ACC112 (cell line): ENCODE data around the gene TBRG4.
"Not testable (repeated sequence)": the region's sequence is repeated elsewhere in the genome, so short reads cannot be mapped to it uniquely, and the experiment has no call there.

ENCODE experiments used
- H2AFZ ChIP-seq: fragments of 200-600 bp; sonication (generic); one replicate; pipeline ENCODE4 v1.6.0; 2017; ENCODE audit warnings: antibody characterized with exemption, low read length; ENCODE audit not compliant: unreplicated experiment
- H3K27ac ChIP-seq: fragments of 200-600 bp; sonication (generic); 2 replicates; pipeline ENCODE4 v1.5.1; 2014; ENCODE audit warnings: low read depth, mild to moderate bottlenecking, antibody characterized with exemption, low read length, moderate library complexity
- H3K27me3 ChIP-seq: fragments of 200-600 bp; sonication (generic); 2 replicates; pipeline ENCODE4 v1.6.1; 2014; ENCODE audit warnings: mild to moderate bottlenecking, antibody characterized with exemption, low read length, moderate library complexity, mixed read lengths; ENCODE audit not compliant: insufficient read depth
- H3K36me3 ChIP-seq: fragments of 200-600 bp; sonication (generic); 2 replicates; pipeline ENCODE4 v1.6.1; 2016; ENCODE audit warnings: mild to moderate bottlenecking, antibody characterized with exemption, low read length, moderate library complexity, mixed read lengths; ENCODE audit not compliant: insufficient read depth
- H3K4me1 ChIP-seq: fragments of 200-600 bp; sonication (generic); one replicate; pipeline ENCODE4 v1.6.1; 2016; ENCODE audit warnings: low read length, mixed read lengths; ENCODE audit not compliant: insufficient read depth, unreplicated experiment, control insufficient read depth
- H3K4me3 ChIP-seq: fragments of 200-600 bp; sonication (generic); 2 replicates; pipeline ENCODE4 v1.5.1; 2014; ENCODE audit warnings: mild to moderate bottlenecking, low read depth, low read length
- H3K79me2 ChIP-seq: fragments of 200-600 bp; sonication (generic); one replicate; pipeline ENCODE4 v1.6.0; 2016; ENCODE audit warnings: low read length; ENCODE audit not compliant: control insufficient read depth, unreplicated experiment, insufficient read depth

TBRG4 gene

DNA sequence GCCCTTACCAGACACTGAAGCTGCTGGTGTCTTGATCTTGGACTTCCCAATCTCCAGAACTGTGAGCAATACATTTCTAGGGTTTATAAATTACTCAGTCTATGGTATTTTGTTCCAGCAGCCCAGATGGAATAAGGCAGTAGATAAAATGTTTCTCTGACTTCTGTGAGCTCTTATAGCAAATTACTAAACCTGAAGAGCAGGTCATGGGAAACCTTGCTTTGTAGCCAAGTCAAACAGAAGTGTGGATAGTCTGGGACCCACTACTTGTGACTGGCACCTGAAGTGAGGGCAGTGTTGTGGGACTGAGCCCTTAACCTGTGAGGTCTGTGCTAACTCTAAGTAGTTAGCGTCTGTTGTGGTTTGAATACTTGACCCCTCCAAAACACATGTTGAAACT lies 4.6 kb upstream of the TBRG4 start:
- Histone ChIP-seq H3K4me3 (no peak overlapping the region), H3K4me1 (no peaks in the 10 kb centered on the region), H3K27ac (no peak overlapping the region), H3K36me3 (no peaks in the 10 kb centered on the region), H3K79me2 (peaks cover 5% of the 10 kb centered on the region), H3K27me3 (peaks cover 27% of the 10 kb centered on the region), H2AFZ (no peak overlapping the region)

DNA sequence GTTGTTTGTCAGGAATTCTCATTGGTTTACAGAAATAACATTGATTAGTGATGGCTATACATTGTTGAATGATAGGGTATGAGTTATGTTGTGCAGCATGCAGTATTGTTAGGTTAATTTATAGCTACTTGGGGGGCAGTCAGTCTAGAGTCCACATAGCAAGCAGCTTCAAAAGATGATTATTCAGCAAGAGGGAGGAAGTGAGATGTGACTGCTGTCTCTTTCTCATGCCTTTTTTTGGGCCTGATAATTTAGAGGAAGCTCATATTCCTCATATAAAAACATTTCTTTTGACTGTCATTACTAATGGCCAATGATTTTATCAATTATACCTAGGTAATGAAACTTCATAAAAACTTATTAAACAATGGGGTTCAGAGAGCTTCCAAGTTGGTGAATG lies 3.4 kb upstream of the TBRG4 start:
- Histone ChIP-seq H3K27ac (no peak overlapping the region), H3K79me2 (peaks cover 16% of the 10 kb centered on the region), H3K4me1 (peaks cover 4% of the 10 kb centered on the region), H3K4me3 (no peak overlapping the region), H3K36me3 (no peaks in the 10 kb centered on the region), H2AFZ (no peak overlapping the region), H3K27me3 (peaks cover 27% of the 10 kb centered on the region)

DNA sequence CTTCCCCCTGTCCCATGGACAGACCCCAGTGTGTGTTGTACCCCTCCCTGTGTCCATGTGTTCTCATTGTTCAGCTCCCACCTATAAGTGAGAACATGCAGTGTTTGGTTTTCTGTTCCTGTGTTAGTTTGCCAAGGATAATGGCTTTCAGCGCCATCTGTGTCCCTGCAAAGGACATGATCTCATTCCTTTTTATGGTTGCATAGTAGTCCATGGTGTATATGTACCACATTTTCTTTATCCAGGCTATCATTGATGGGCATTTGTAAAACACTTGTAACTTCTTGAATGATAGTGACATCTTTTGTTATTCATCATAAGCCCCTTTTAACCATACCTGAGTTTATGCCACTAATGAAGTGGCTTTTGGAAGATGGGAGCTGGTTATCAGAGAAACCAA lies 2.8 kb upstream of the TBRG4 start:
- not testable (repeated sequence) for H3K4me3 ChIP-seq, H3K27ac ChIP-seq, H3K4me1 ChIP-seq, H2AFZ ChIP-seq, H3K36me3 ChIP-seq
- H3K27me3 ChIP-seq: peaks cover 27% of the 10 kb centered on the region
- peaks cover 21% of the 10 kb centered on the region for H3K79me2 ChIP-seq

DNA sequence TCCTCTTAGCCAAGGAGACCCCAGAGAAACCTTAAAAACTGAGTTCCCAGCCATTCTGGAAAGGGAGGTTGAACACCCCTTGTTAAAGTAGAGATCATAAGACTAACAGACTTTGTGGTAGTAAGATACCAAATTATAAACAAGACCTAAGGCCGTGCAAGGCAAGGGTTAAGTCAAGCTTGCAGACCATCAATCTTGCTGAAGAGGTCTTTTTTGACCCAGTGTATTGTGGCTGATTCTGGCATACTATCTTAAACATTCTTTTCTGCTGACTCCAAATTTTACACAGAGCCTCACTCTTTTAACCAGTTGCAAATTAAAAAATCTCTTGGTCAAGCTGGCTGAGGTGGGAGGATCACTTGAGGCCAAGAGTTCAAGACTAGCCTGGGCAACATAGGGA lies 1.2 kb upstream of the TBRG4 start:
- Histone ChIP-seq H3K36me3 (peaks cover 17% of the 10 kb centered on the region), H3K27ac (no peak overlapping the region), H3K79me2 (peaks cover 37% of the 10 kb centered on the region), H3K4me1 (peaks cover 22% of the 10 kb centered on the region), H3K27me3 (peaks cover 27% of the 10 kb centered on the region), H2AFZ (no peak overlapping the region), H3K4me3 (peak overlapping the region; percentile 88)

DNA sequence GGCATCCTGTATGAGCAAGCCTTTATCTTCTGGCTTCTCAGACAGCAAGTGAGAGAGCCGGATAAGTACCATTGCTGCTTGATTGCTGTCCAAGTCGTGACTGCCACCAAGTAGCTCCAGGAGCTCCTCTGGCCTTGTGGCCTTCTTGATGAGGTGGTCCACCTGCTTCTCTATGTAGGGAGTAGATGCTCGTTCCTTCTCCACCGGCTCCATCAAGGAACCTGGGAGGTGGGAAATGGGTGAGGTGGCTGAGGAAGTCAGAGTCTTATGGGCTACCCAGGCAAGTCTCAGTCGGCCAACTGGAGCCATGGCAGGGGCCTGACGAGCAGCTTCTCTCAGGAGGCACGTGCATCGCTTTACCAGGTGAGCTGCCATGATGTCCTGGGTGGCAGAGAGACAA lies 2.6 kb downstream of the TBRG4 start:
- Histone ChIP-seq H3K27me3 (no peaks in the 10 kb centered on the region), H3K4me3 (peak overlapping the region; percentile 41; the same call in 1 of the 2 replicates), H2AFZ (no peak overlapping the region), H3K27ac (no peak overlapping the region), H3K79me2 (peaks cover 56% of the 10 kb centered on the region), H3K4me1 (peaks cover 24% of the 10 kb centered on the region), H3K36me3 (peaks cover 46% of the 10 kb centered on the region)

DNA sequence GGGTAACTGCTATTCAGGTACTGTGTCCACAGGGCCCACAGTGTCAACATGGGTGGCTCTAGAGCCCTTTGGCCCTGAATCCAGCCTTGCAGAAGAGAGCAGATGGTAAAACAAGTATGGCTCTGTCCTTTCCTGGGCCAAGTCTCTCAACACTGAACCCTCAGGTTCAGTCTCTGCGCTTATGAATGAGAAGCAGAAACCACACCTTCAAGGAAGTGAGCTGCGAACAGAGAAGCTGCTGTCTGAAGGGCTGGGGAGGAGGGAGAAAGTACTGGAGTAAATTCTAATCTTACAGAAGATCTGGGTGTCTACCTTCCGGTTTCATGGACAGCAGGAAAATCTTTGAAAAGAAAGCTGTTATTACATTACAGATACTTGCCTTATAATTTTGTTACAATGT lies 4.1 kb downstream of the TBRG4 start:
- Histone ChIP-seq H3K79me2 (peaks cover 56% of the 10 kb centered on the region), H3K4me3 (no peak overlapping the region), H3K36me3 (peaks cover 53% of the 10 kb centered on the region)

DNA sequence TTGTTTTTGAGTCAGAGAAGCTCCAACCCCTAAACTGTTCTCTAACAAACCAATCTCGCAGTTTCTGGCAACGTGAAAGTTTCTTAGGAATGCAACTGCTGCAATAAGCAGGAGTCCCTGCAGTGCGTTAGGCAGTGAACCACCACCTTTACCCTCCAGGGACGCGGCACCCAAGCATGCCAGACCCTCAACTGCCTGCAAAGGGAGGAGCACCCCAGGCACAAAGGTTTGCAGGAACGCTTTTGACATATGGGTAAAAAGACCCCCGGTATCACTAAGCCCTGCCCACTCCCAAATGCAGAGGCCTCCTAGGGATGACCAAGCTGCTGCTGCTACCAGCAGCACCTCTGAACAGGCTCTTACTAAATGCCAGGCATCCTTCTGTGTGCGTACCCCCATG lies 4.7 kb downstream of the TBRG4 start:
- Histone ChIP-seq H3K4me3 (no peak overlapping the region), H3K79me2 (peaks cover 56% of the 10 kb centered on the region), H3K27ac (no peak overlapping the region), H3K4me1 (peaks cover 24% of the 10 kb centered on the region), H3K27me3 (no peaks in the 10 kb centered on the region), H3K36me3 (peaks cover 54% of the 10 kb centered on the region), H2AFZ (no peak overlapping the region)

More for the DNA sequence above, 4.1 kb downstream of the TBRG4 start:
- Histone ChIP-seq H3K27ac (no peak overlapping the region), H3K4me1 (peaks cover 24% of the 10 kb centered on the region), H2AFZ (no peak overlapping the region), H3K27me3 (no peaks in the 10 kb centered on the region)

DNA sequence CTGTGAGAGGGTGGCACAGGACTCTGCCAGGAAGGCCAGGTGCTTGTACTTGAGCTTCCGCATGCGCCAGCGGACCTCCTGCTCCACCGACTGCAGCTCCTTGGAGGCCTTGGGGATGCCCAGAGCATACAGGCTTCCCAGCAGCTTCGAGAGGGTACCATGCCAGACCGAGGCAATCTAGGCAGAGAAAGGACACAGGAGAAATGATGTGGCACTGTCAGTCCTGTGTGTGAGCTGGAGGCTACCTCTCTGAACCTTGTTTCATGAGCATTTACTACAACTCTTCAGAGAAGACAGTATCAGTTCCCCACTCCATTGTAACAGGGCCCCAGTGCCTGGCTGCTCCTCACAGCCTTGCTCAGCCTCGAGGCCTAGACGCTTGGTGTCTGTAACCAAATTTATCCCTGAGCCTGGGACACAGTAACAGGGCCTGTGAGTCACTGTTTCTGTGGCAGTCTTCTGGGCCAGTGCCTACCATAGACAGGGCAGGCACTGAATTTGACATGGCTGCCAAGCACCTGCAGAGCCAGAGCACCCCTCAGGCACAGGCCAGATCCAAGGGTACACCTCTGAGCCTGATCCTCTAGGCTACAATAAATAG lies 5.8 kb downstream of the TBRG4 start:
- peaks cover 54% of the 10 kb centered on the region for H3K36me3 ChIP-seq
- no peak overlapping the region for H3K27ac ChIP-seq
- H3K4me1 ChIP-seq: peaks cover 24% of the 10 kb centered on the region
- H2AFZ ChIP-seq: no peak overlapping the region
- H3K27me3 ChIP-seq: no peaks in the 10 kb centered on the region
- H3K79me2 ChIP-seq: peaks cover 47% of the 10 kb centered on the region
- H3K4me3 ChIP-seq: no peak overlapping the region

DNA sequence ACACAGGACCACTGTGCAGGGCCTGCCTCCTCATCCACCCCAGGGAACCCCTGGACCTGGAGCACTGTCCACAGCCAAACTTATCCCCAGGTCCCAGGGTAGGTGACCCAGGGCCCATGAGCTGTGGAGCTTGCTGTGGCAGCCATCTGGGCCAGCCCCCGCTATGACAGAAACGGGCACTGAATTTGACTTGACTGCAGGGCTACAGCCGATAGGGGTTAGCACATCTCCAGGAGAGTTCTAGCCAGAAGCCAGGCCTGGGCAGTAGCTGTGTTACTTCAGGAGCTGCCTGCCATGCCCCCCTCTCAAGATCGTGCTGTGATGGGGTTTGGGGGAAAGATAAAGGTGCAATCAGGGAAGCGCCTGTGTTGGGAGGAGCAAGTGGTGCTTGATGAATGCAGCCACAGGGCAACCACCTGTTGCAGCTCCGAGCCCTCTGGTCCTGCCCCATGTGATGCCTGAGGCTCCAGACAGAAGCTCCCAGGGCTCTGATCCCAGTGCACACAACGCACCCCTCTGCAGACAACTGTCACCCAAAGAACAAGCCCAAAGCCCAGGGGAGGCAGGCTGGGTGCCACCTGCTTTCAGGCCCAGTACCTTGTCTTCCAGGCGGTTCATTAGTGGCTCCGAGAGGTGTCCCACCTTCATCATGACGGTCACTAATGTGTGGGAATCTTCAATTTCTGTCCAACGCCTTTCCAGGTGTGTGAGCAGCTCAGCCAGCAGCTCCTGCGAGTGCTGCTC lies 6.5 kb downstream of the TBRG4 start:
- H3K79me2 ChIP-seq: peaks cover 40% of the 10 kb centered on the region
- peaks cover 59% of the 10 kb centered on the region for H3K36me3 ChIP-seq
- H3K27ac ChIP-seq: no peak overlapping the region
- no peak overlapping the region for H3K4me3 ChIP-seq
- no peak overlapping the region for H2AFZ ChIP-seq
- peaks cover 22% of the 10 kb centered on the region for H3K4me1 ChIP-seq
- no peaks in the 10 kb centered on the region for H3K27me3 ChIP-seq

DNA sequence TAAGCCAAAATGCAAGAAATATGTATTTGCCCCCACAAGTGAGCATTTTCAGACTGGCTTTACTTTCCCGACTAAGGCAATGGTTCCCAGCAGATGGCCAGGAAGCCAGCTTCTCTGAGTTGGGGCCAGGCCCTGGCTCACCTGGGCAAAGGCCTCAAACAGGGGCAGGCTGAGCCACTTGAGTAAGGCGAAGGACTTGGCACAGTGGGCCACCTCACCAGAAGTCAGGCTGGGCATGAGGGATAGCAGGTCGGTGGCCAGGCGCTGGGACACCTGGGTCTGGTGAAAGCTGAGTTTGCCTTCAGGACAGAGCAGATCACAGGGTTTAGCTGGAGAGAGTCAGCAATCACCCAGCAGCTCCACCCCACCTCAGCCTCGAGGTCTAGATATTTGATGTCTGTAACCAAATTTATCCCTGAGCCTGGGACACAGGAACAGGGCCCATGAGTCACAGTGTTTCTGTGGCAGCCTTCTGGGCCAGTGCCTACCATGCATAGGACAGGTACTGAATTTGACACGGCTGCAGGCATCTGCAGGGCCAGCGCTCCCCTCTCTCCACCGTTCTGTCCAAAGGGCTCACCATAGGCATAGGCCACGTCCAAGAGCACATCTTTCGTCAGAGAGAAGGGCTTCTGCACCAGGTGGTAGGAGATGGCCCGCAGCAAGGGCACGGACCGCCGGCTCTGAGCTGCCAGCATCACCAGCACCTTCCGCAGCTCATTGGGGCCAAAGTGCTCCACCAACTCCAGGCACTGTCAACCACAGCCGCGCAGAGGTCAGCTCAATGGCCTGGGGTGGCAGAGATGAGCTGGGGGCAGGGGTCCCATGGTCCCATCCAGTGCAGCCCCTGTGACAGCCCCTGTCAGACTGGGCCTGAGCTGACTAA lies 7.3 kb downstream of the TBRG4 start:
- no peak overlapping the region for H2AFZ ChIP-seq
- H3K27me3 ChIP-seq: no peaks in the 10 kb centered on the region
- peaks cover 34% of the 10 kb centered on the region for H3K79me2 ChIP-seq
- no peak overlapping the region for H3K27ac ChIP-seq
- no peak overlapping the region for H3K4me3 ChIP-seq
- H3K36me3 ChIP-seq: peaks cover 57% of the 10 kb centered on the region
- H3K4me1 ChIP-seq: peaks cover 18% of the 10 kb centered on the region
